Nephron (organoid): Measurements from ENCODE around the gene DYNLT2B.
"Not testable (repeated sequence)": the region's sequence is repeated elsewhere in the genome, so short reads cannot be mapped to it uniquely, and the experiment has no call there.

Source experiments
- H3K27ac Mint-ChIP-seq, 3 experiments: 2 replicates each; pipeline ENCODE4 v1.8.0; 2020; ENCODE audit warnings: mixed read lengths in 3 of 3, mild to moderate bottlenecking in 2 of 3, moderate library complexity in 1 of 3
- H3K27me3 Mint-ChIP-seq: 2 replicates; pipeline ENCODE4 v1.8.0; 2021; ENCODE audit warnings: low read depth, mild to moderate bottlenecking, moderate library complexity, mixed read lengths
- H3K36me3 Mint-ChIP-seq: 2 replicates; pipeline ENCODE4 v1.8.0; 2020; ENCODE audit warnings: low read depth, mixed read lengths
- H3K4me1 Mint-ChIP-seq: 2 replicates; pipeline ENCODE4 v1.8.0; 2020; ENCODE audit warnings: mixed read lengths
- H3K4me3 Mint-ChIP-seq, 3 experiments: 2 replicates each; pipeline ENCODE4 v1.8.0; 2020; ENCODE audit warnings: mild to moderate bottlenecking in 3 of 3, mixed read lengths in 3 of 3, moderate library complexity in 2 of 3
- H3K9me3 Mint-ChIP-seq: 2 replicates; pipeline ENCODE4 v1.8.0; 2020; ENCODE audit warnings: mixed read lengths
- CTCF ChIP-seq, 3 experiments: fragments of 200-600 bp; sonication (generic); IDR thresholded peaks; one replicate each; pipeline ENCODE4 v1.5.0; 2021; ENCODE audit warnings: antibody characterized with exemption in 3 of 3; ENCODE audit not compliant: unreplicated experiment in 3 of 3

The DYNLT2B gene

DNA sequence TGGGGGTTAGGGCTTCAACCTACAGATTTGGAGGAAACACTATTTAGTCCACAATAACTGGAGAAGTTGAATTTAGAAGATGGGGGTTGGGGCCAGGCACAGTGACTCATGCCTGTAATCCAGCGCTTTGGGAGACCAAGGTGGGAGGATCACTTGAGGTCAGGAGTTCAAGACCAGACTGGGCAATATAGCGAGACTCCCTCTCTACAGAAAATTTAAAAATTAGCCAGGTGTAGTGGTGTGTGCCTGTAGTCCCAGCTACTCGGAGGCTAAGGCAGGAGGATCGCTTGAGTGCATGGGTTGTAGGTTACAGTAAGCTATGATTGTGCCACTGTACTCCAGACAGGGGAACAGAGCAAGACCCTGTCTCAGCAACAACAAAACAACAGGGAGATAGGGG is 5.0 kb upstream of the DYNLT2B start:
- Mint-ChIP-seq H3K27ac (no peak overlapping the region), H3K27me3 (no peaks in the 10 kb centered on the region), H3K36me3 (no peaks in the 10 kb centered on the region), H3K4me3 (no peak overlapping the region), H3K4me1 (peaks cover 10% of the 10 kb centered on the region), H3K9me3 (no peaks in the 10 kb centered on the region)
- TF ChIP-seq CTCF (IDR thresholded peaks at IDR 0.05; ENCODE audit: unreplicated experiment in 3 of 3), result no peak

DNA sequence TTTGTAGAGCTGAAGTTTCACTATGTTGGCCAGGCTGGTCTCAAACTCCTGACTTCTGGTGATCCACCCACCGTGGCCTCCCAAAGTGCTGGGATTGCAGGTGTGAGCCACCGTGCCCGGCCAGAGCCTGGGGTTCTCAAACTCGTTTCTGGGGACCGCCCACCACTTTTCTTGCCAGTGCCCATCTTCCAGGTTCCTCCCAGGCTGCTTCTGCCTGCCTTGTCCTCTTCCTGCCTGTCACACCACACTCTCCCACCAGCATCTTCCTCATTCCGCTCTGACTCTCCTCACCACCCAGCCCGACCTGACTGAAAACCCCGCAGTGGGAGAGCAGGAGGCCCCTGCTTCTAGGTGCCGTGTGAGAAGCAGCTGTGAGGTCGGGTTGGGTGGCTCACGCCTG is 3.1 kb upstream of the DYNLT2B start:
- no peak for TF ChIP-seq CTCF (IDR thresholded peaks at IDR 0.05; ENCODE audit: unreplicated experiment in 3 of 3)
- Mint-ChIP-seq H3K27me3 (no peaks in the 10 kb centered on the region), H3K4me3 (peak overlapping the region; percentile 51 to 57 (median 56))

GRCh38 chr3:196320137-196320536 is 2.1 kb upstream of the DYNLT2B start:
- peak overlapping the region in 1 of 3 experiments; percentile 35 for H3K27ac Mint-ChIP-seq
- H3K27me3 Mint-ChIP-seq, result no peaks in the 10 kb centered on the region
- no peaks in the 10 kb centered on the region for H3K36me3 Mint-ChIP-seq
- H3K4me3 Mint-ChIP-seq, result peak overlapping the region; percentile 40 to 74 (median 65)
- H3K9me3 Mint-ChIP-seq, result no peaks in the 10 kb centered on the region
- H3K4me1 Mint-ChIP-seq, result peaks cover 16% of the 10 kb centered on the region
- no peak for TF ChIP-seq CTCF (IDR thresholded peaks at IDR 0.05; ENCODE audit: unreplicated experiment in 3 of 3)

More for the DNA sequence above, 3.1 kb upstream of the DYNLT2B start:
- no peaks in the 10 kb centered on the region for H3K36me3 Mint-ChIP-seq
- no peaks in the 10 kb centered on the region for H3K9me3 Mint-ChIP-seq
- H3K27ac Mint-ChIP-seq, result no peak overlapping the region
- peaks cover 16% of the 10 kb centered on the region for H3K4me1 Mint-ChIP-seq

- not testable (repeated sequence) for H3K9me3 Mint-ChIP-seq, H3K36me3 Mint-ChIP-seq, H3K27me3 Mint-ChIP-seq, H3K4me1 Mint-ChIP-seq
- Mint-ChIP-seq H3K4me3 (peak overlapping the region; percentile 96 to 97 (median 96)), H3K27ac (peak overlapping the region; percentile 92 to 99 (median 98))
Observed at GRCh38 chr3:196316799-196317686, 997 bp downstream of the DYNLT2B start.

DNA sequence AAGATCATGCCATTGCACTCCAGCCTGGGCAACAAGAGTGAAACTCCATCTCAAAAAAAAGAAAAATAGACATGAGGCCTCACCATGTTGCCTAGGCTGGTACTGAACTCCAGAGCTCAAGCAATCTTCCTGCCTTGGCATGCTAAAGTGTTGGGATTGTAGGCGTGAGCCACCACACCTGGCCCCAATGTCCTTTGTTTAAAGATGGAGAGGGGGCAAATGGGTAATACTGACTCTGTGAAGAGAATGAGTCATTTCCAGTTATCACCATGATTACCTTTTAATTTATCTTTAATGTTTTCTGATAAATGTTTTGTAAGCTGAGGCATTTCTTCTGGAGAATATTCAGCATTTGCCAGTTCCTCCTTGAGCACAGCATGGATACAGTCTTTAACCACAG is 2.2 kb downstream of the DYNLT2B start:
- TF ChIP-seq CTCF (IDR thresholded peaks at IDR 0.05; ENCODE audit: unreplicated experiment in 3 of 3), result no peak
- Mint-ChIP-seq H3K36me3 (peaks cover 16% of the 10 kb centered on the region), H3K4me3 (peak overlapping the region; percentile 14 to 34 (median 34)), H3K27ac (no peak overlapping the region), H3K4me1 (peaks cover 6% of the 10 kb centered on the region), H3K27me3 (no peaks in the 10 kb centered on the region), H3K9me3 (no peaks in the 10 kb centered on the region)

- H3K36me3 Mint-ChIP-seq, result peaks cover 17% of the 10 kb centered on the region
Observed at GRCh38 chr3:196314597-196314996, 3.4 kb downstream of the DYNLT2B start.

DNA sequence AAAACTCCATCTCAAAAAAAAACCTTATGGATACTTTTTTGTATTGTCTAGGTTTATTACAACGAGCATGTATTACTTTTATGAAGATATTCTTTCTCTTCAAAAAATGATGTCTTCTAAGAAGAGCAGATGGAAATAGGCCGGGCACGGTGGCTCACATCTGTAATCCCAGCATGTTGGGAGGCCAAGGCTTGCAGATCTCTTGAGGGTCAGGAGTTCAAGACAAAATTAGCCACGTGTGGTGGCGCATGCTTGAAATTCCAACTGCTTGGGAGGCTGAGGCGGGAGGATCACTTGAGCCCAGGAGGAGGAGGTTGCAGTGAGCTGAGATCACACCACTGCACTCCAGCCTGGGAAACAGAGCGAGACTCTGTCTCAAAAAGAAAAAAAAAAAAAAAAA is 4.0 kb downstream of the DYNLT2B start:
- not testable (repeated sequence) for H3K4me1 Mint-ChIP-seq, H3K9me3 Mint-ChIP-seq, H3K27ac Mint-ChIP-seq, H3K27me3 Mint-ChIP-seq
- H3K4me3 Mint-ChIP-seq, result peak overlapping the region; percentile 27 to 55 (median 47)
- H3K36me3 Mint-ChIP-seq, result peaks cover 17% of the 10 kb centered on the region

More at GRCh38 chr3:196314597-196314996, 3.4 kb downstream of the DYNLT2B start:
- Mint-ChIP-seq H3K27me3 (no peaks in the 10 kb centered on the region), H3K4me1 (peaks cover 6% of the 10 kb centered on the region), H3K9me3 (no peaks in the 10 kb centered on the region), H3K4me3 (peak overlapping the region; percentile 41 to 67 (median 65)), H3K27ac (peak overlapping the region in 2 of 3 experiments; percentile 5 to 25)
- TF ChIP-seq CTCF (IDR thresholded peaks at IDR 0.05; ENCODE audit: unreplicated experiment in 3 of 3), result no peak

- H3K27me3 Mint-ChIP-seq, H3K4me3 Mint-ChIP-seq, H3K9me3 Mint-ChIP-seq, H3K4me1 Mint-ChIP-seq: not testable (repeated sequence)
- H3K36me3 Mint-ChIP-seq, result peaks cover 33% of the 10 kb centered on the region
- H3K27ac Mint-ChIP-seq, result peak overlapping the region in 1 of 3 experiments; percentile 51
Observed at GRCh38 chr3:196302960-196303359, 15.1 kb downstream of the DYNLT2B start.

- Mint-ChIP-seq H3K27ac (peak overlapping the region; percentile 23 to 80 (median 27)), H3K36me3 (peaks cover 34% of the 10 kb centered on the region)
- H3K4me1 Mint-ChIP-seq, H3K27me3 Mint-ChIP-seq, H3K4me3 Mint-ChIP-seq, H3K9me3 Mint-ChIP-seq: not testable (repeated sequence)
Observed at GRCh38 chr3:196302551-196302950, 15.5 kb downstream of the DYNLT2B start.
